C4-2B (cell line): ENCODE results near the gene C19orf85.

Experiments
- ZFX ChIP-seq: fragments of 450-650 bp; IDR thresholded peaks from 2 replicates; pipeline ENCODE4 v1.6.1; 2017
- TF ChIP-seq, protein P1 (sequence below): fragments of 450-650 bp; conservative IDR thresholded peaks from 2 replicates; pipeline ENCODE4 v1.5.1; 2017; ENCODE audit warnings: mild to moderate bottlenecking

DNA sequence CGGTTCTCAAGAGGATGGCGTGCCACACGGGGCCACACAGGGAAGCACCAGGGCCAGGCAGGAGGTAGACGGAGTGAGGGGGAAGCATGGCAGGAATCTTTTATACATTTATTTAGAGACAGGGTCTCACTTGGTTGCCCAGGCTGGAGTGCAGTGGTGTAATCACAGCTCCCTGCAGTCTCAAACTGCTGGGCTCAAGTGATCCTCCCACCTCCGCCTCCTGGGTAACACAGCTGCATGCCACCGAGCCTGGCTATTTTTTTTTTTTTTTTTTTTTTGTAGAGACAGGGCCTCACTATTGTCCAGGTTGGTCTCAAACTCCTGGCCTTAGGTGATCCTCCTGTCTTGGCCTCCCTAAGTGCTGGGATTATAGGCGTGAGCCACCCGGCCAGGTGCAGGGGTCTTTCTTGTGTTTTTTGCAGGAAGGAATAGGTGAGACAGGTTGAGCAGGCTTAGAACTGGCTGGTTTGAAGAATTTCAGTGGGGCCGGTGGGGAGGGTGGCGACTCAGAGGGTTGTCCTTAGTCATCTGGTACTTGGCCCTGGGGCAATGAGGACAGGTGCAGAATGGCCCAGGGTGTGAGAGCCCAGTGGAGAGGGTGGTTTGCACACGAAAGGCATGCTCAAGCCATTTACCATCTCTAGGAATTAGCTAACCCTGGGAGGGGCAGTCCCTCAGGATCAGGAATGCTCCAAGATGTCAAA, 31.2 kb upstream of the C19orf85 start:
- TF ChIP-seq, protein P1, sequence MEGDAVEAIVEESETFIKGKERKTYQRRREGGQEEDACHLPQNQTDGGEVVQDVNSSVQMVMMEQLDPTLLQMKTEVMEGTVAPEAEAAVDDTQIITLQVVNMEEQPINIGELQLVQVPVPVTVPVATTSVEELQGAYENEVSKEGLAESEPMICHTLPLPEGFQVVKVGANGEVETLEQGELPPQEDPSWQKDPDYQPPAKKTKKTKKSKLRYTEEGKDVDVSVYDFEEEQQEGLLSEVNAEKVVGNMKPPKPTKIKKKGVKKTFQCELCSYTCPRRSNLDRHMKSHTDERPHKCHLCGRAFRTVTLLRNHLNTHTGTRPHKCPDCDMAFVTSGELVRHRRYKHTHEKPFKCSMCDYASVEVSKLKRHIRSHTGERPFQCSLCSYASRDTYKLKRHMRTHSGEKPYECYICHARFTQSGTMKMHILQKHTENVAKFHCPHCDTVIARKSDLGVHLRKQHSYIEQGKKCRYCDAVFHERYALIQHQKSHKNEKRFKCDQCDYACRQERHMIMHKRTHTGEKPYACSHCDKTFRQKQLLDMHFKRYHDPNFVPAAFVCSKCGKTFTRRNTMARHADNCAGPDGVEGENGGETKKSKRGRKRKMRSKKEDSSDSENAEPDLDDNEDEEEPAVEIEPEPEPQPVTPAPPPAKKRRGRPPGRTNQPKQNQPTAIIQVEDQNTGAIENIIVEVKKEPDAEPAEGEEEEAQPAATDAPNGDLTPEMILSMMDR, result no peak
- no peak for TF ChIP-seq ZFX
